HCT116 (cell line): ENCODE measurements around the gene CCND2. TPM values are rescaled to one million over a fixed set of nuclear protein-coding genes. Genes with fewer than 3 reads are reported as not detected.

ENCODE experiments used
- ATAC-seq: fragments of 200-7000 bp; cut with Tn5 transposase; 2 replicates; pipeline ENCODE4 v1.9.1; 2020; ENCODE audit warnings: mild to moderate bottlenecking, moderate library complexity
- BruUV-seq: library from RNA; stranded (reverse); fragments of 400-500 nt; replicated peaks from 2 replicates; lab custom pipeline; 2021; lab: Mats Ljungman, UMichigan
- CTCF ChIA-PET: fragments of 300-600 bp; sonication (Branson Sonifier 250); formaldehyde crosslinking; loops from one replicate; lab custom pipeline; 2021; ENCODE audit warnings: antibody characterized with exemption; lab: Charles Lee
- POLR2A ChIA-PET: fragments of 300-600, 350-600 bp; sonication (Branson Sonifier 250); formaldehyde crosslinking; loops from one replicate; lab custom pipeline; 2021; ENCODE audit warnings: antibody characterized with exemption; lab: Charles Lee
- RAD21 ChIA-PET, 2 experiments: fragments of 300-600 bp; sonication (Branson Sonifier 250); formaldehyde crosslinking; loops; one replicate each; lab custom pipeline; 2023; ENCODE audit warnings: low total read pairs in 2 of 2; ENCODE audit not compliant: uncharacterized antibody in 2 of 2, unreplicated experiment in 2 of 2, low non-redundant PET in 1 of 2; lab: Charles Lee
- DNase-seq: peaks from one replicate; pipeline ENCODE4 v3.0.0-alpha.2; 2010; ENCODE audit warnings: low read depth, low spot score
- H2AFZ ChIP-seq: fragments of 200-600 bp; shearing (Covaris generic), sonication (generic); 2 replicates; pipeline ENCODE4 v1.6.1; 2017; ENCODE audit warnings: low read depth, mixed run types, mixed read lengths, antibody characterized with exemption, low read length; ENCODE audit not compliant: poor library complexity, severe bottlenecking
- H3K27ac ChIP-seq: 2 replicates; pipeline ENCODE4 v1.5.1; 2012; ENCODE audit warnings: low read depth, low read length
- H3K27me3 ChIP-seq: fragments of 200-600 bp; sonication (generic); 2 replicates; pipeline ENCODE4 v1.6.1; 2016; ENCODE audit warnings: mixed run types, low read length, mixed read lengths; ENCODE audit not compliant: insufficient read depth
- H3K36me3 ChIP-seq, 2 experiments: fragments of 200-500 bp in 1 of 2; fragments of 200-600 bp in 1 of 2; sonication (Bioruptor generic) in 1 of 2; sonication (generic) in 1 of 2; 2 replicates each; pipeline versions ENCODE4 v1.5.1 to v1.6.1; 2014 to 2016; ENCODE audit warnings: low read length in 2 of 2, inconsistent platforms in 1 of 2, mixed read lengths in 1 of 2, mixed run types in 1 of 2; ENCODE audit not compliant: insufficient read depth in 2 of 2, control insufficient read depth in 1 of 2
- H3K4me1 ChIP-seq, 2 experiments: fragments of 200-600 bp in 1 of 2; sonication (generic) in 1 of 2; 2 replicates each; pipeline versions ENCODE4 v1.5.1 to v1.6.1; 2012 to 2017; ENCODE audit warnings: low read length in 2 of 2, inconsistent platforms in 1 of 2, mild to moderate bottlenecking in 1 of 2, mixed read lengths in 1 of 2, mixed run types in 1 of 2, moderate library complexity in 1 of 2; ENCODE audit not compliant: insufficient read depth in 2 of 2, control insufficient read depth in 1 of 2
- H3K4me2 ChIP-seq: fragments of 200-600 bp; sonication (generic); 2 replicates; pipeline ENCODE4 v1.6.1; 2017; ENCODE audit warnings: mixed run types, low read length, mixed read lengths
- H3K4me3 ChIP-seq, 2 experiments: fragments of 200-600 bp in 1 of 2; sonication (generic) in 1 of 2; replicated peaks in 1 of 2; 2 replicates each; pipeline ENCODE4 v1.5.1; 2011 to 2016; ENCODE audit warnings: low read length in 2 of 2, control low read depth in 1 of 2, low read depth in 1 of 2, mild to moderate bottlenecking in 1 of 2, mixed read lengths in 1 of 2, mixed run types in 1 of 2
- H3K79me2 ChIP-seq: fragments of 200-600 bp; sonication (generic); 2 replicates; pipeline ENCODE4 v1.6.1; 2017; ENCODE audit warnings: mild to moderate bottlenecking, mixed run types, low read length, moderate library complexity, mixed read lengths; ENCODE audit not compliant: insufficient read depth
- H3K9ac ChIP-seq: fragments of 200-600 bp; sonication (generic); 2 replicates; pipeline ENCODE4 v1.6.1; 2016; ENCODE audit warnings: low read length, mixed read lengths
- H3K9me2 ChIP-seq: fragments of 200-600 bp; sonication (generic), shearing (Covaris generic); 2 replicates; pipeline ENCODE4 v1.6.1; 2017; ENCODE audit warnings: mixed run types, mild to moderate bottlenecking, moderate library complexity; ENCODE audit not compliant: insufficient read depth
- H3K9me3 ChIP-seq, 2 experiments: fragments of 200-500 bp in 1 of 2; fragments of 200-600 bp in 1 of 2; sonication (Bioruptor generic) in 1 of 2; sonication (generic) in 1 of 2; 2 replicates each; pipeline ENCODE4 v1.6.1; 2014 to 2017; ENCODE audit warnings: low read length in 2 of 2, mixed read lengths in 2 of 2, inconsistent platforms in 1 of 2, low read depth in 1 of 2, mild to moderate bottlenecking in 1 of 2, mixed run types in 1 of 2, moderate library complexity in 1 of 2; ENCODE audit not compliant: control insufficient read depth in 1 of 2, insufficient read depth in 1 of 2
- H4K20me1 ChIP-seq: fragments of 200-600 bp; sonication (generic), shearing (Covaris generic); 2 replicates; pipeline ENCODE4 v1.6.1; 2017; ENCODE audit warnings: mixed run types, mild to moderate bottlenecking, moderate library complexity; ENCODE audit not compliant: insufficient read depth
- CBX3 ChIP-seq: IDR thresholded peaks from 2 replicates; pipeline ENCODE4 v1.6.1; 2012; ENCODE audit warnings: low read depth
- CEBPB ChIP-seq: IDR thresholded peaks from 2 replicates; pipeline ENCODE4 v1.6.1; 2012; ENCODE audit warnings: low read depth
- EGR1 ChIP-seq: IDR thresholded peaks from 2 replicates; pipeline ENCODE4 v1.6.1; 2012; ENCODE audit warnings: low read depth
- ELF1 ChIP-seq: IDR thresholded peaks from 2 replicates; pipeline ENCODE4 v1.6.1; 2012; ENCODE audit warnings: low read depth, borderline replicate concordance
- POLR2A ChIP-seq: IDR thresholded peaks from 2 replicates; pipeline ENCODE4 v1.7.0; 2011; ENCODE audit warnings: borderline replicate concordance; ENCODE audit not compliant: insufficient read depth, insufficient read length; ENCODE audit errors: extremely low read depth
- RAD21 ChIP-seq: IDR thresholded peaks from 2 replicates; pipeline ENCODE4 v1.6.1; 2012; ENCODE audit warnings: low read depth, mild to moderate bottlenecking
- SP1 ChIP-seq: IDR thresholded peaks from 2 replicates; pipeline ENCODE4 v1.6.1; 2012; ENCODE audit warnings: low read depth
- ZFX ChIP-seq: fragments of 450-650 bp; IDR thresholded peaks from 2 replicates; pipeline ENCODE4 v1.6.1; 2017
- intact Hi-C: fragments of 100-400 bp; cut with micrococcal nuclease; formaldehyde crosslinking; loops from 2 replicates; pipeline ENCODE4 v1.10.0; 2022
- total RNA-seq: library from RNA; stranded (reverse); gene quantifications from one replicate; pipeline ENCODE4 v1.2.1, GENCODE V29; 2021; ENCODE audit not compliant: unreplicated experiment
- TF ChIP-seq, protein P1 (sequence below): IDR thresholded peaks from 2 replicates; pipeline ENCODE4 v1.6.1; 2012; ENCODE audit warnings: low read depth
- TF ChIP-seq, protein P2 (sequence below): IDR thresholded peaks from 2 replicates; pipeline ENCODE4 v1.6.1; 2011; ENCODE audit warnings: mild to moderate bottlenecking, low read length, moderate library complexity; ENCODE audit not compliant: insufficient replicate concordance; ENCODE audit errors: extremely low read depth

Gene CCND2
- total RNA-seq, 1 experiment from 2014 or later: 1.1 TPM

DNA sequence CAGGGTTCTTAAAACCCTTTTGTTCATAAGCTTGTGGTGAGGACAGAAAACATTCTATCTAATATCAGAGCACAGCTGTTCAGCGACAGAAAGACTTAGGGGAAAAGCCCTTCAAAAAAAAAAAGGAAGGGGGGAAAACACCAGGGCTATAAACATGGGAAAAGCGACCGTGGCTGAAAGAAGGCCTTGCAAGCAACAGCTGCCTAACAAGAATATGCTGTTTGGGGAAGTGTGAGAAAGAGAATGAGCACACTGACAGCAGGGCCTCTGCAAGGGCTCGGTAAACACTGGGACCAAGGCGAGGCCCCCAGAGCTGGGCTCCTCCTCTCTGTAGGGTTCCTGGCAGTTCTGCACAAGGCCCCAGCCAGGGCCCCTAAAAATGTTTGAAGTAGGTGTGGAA, 27.4 kb upstream of the CCND2 start (continued):
- TF ChIP-seq, protein P1, sequence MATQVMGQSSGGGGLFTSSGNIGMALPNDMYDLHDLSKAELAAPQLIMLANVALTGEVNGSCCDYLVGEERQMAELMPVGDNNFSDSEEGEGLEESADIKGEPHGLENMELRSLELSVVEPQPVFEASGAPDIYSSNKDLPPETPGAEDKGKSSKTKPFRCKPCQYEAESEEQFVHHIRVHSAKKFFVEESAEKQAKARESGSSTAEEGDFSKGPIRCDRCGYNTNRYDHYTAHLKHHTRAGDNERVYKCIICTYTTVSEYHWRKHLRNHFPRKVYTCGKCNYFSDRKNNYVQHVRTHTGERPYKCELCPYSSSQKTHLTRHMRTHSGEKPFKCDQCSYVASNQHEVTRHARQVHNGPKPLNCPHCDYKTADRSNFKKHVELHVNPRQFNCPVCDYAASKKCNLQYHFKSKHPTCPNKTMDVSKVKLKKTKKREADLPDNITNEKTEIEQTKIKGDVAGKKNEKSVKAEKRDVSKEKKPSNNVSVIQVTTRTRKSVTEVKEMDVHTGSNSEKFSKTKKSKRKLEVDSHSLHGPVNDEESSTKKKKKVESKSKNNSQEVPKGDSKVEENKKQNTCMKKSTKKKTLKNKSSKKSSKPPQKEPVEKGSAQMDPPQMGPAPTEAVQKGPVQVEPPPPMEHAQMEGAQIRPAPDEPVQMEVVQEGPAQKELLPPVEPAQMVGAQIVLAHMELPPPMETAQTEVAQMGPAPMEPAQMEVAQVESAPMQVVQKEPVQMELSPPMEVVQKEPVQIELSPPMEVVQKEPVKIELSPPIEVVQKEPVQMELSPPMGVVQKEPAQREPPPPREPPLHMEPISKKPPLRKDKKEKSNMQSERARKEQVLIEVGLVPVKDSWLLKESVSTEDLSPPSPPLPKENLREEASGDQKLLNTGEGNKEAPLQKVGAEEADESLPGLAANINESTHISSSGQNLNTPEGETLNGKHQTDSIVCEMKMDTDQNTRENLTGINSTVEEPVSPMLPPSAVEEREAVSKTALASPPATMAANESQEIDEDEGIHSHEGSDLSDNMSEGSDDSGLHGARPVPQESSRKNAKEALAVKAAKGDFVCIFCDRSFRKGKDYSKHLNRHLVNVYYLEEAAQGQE: no peak
- TF ChIP-seq RAD21 (no peak), CBX3 (no peak), POLR2A (no peak), CEBPB (no peak)
- TF ChIP-seq, protein P2, sequence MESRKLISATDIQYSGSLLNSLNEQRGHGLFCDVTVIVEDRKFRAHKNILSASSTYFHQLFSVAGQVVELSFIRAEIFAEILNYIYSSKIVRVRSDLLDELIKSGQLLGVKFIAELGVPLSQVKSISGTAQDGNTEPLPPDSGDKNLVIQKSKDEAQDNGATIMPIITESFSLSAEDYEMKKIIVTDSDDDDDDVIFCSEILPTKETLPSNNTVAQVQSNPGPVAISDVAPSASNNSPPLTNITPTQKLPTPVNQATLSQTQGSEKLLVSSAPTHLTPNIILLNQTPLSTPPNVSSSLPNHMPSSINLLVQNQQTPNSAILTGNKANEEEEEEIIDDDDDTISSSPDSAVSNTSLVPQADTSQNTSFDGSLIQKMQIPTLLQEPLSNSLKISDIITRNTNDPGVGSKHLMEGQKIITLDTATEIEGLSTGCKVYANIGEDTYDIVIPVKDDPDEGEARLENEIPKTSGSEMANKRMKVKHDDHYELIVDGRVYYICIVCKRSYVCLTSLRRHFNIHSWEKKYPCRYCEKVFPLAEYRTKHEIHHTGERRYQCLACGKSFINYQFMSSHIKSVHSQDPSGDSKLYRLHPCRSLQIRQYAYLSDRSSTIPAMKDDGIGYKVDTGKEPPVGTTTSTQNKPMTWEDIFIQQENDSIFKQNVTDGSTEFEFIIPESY: no peak
- TF ChIP-seq, all 23 proteins: peak for 0

DNA sequence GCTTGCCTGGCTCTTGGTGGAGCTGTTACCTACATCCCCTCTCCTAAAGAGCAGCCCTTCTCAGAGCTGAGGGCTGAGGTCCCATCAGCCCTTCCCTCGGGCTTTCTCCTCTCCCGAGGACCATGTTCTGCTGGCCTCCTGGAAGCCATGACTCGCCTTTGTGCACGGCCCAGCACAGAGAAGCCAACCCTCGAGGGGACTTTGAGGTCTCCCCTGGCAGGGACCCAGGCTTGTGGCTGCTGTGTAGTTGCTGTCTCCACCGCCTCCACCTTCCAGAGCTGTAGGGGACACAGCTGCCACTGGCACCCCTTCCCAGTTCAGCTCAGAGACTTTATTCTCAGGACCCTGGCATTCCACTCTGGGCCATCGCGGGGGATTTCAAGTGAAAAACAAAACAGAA, 22.9 kb upstream of the CCND2 start:
- no peak for DNase-seq
- ChIA-PET POLR2A (no interaction called here), CTCF (no interaction called here)
- no TSS peak for BruUV-seq
- Histone ChIP-seq H3K36me3 (no peaks in the 10 kb centered on the region), H3K9me2 (no peaks in the 10 kb centered on the region), H3K27me3 (peaks cover 58% of the 10 kb centered on the region), H3K27ac (no peak overlapping the region), H3K4me1 (no peaks in the 10 kb centered on the region), H3K9ac (no peak overlapping the region), H3K4me3 (no peak overlapping the region), H3K79me2 (no peaks in the 10 kb centered on the region), H3K9me3 (no peaks in the 10 kb centered on the region), H3K4me2 (no peak overlapping the region), H4K20me1 (no peaks in the 10 kb centered on the region)
- no peak for ATAC-seq
- intact Hi-C loops: no loop called here
- no peak for TF ChIP-seq RAD21
- TF ChIP-seq ELF1: no peak
- TF ChIP-seq, protein P1: no peak
- no peak for TF ChIP-seq SP1
- no peak for TF ChIP-seq EGR1
- TF ChIP-seq, protein P2: no peak
- TF ChIP-seq ZFX: no peak
- TF ChIP-seq, all 23 proteins: peak for 0
- RAD21 ChIA-PET: no interaction called here
- H2AFZ ChIP-seq: no peak overlapping the region
